RWPE2 (cell line): ENCODE data around the gene NFE2.
A peak's percentile ranks its signal among the peaks of the same experiment; 100 is the strongest.
"Not testable (repeated sequence)": the region's sequence is repeated elsewhere in the genome, so short reads cannot be mapped to it uniquely, and the experiment has no call there.

Experiments
- ATAC-seq: fragments of 200-7000 bp; cut with Tn5 transposase; 3 replicates; pipeline ENCODE4 v1.9.1; 2021; ENCODE audit warnings: low read depth
- DNase-seq: peaks from one replicate; pipeline ENCODE4 v3.0.0-alpha.2; 2020; ENCODE audit warnings: low spot score
- H3K27ac ChIP-seq: fragments of 450-650 bp; 2 replicates; pipeline ENCODE4 v1.5.1; 2017; ENCODE audit warnings: mild to moderate bottlenecking; ENCODE audit not compliant: poor library complexity, severe bottlenecking
- H3K27me3 ChIP-seq: fragments of 250-450 bp; sonication (Bioruptor Pico); 2 replicates; pipeline ENCODE4 v1.5.1; 2021; ENCODE audit warnings: mild to moderate bottlenecking, moderate library complexity; ENCODE audit not compliant: insufficient read depth, poor library complexity, severe bottlenecking
- H3K36me3 ChIP-seq: fragments of 250-450 bp; sonication (Bioruptor Pico); 2 replicates; pipeline ENCODE4 v1.5.1; 2020; ENCODE audit warnings: low read depth, mild to moderate bottlenecking, moderate library complexity
- H3K4me1 ChIP-seq: fragments of 250-450 bp; sonication (Bioruptor Pico); 2 replicates; pipeline ENCODE4 v1.5.1; 2021; ENCODE audit warnings: mild to moderate bottlenecking, moderate library complexity; ENCODE audit not compliant: insufficient read depth, poor library complexity, severe bottlenecking
- H3K4me3 ChIP-seq: fragments of 250-450 bp; sonication (Bioruptor Pico); 2 replicates; pipeline ENCODE4 v1.5.1; 2021; ENCODE audit warnings: mild to moderate bottlenecking, moderate library complexity; ENCODE audit not compliant: severe bottlenecking
- H3K9me3 ChIP-seq: fragments of 250-450 bp; sonication (Bioruptor Pico); 2 replicates; pipeline ENCODE4 v1.5.1; 2021; ENCODE audit warnings: mild to moderate bottlenecking, moderate library complexity; ENCODE audit not compliant: severe bottlenecking
- TF ChIP-seq, protein P1 (sequence below): fragments of 450-650 bp; IDR thresholded peaks from one replicate; pipeline ENCODE4 v1.5.1; 2017; ENCODE audit warnings: mild to moderate bottlenecking, moderate library complexity; ENCODE audit not compliant: poor library complexity, severe bottlenecking

NFE2 gene

DNA sequence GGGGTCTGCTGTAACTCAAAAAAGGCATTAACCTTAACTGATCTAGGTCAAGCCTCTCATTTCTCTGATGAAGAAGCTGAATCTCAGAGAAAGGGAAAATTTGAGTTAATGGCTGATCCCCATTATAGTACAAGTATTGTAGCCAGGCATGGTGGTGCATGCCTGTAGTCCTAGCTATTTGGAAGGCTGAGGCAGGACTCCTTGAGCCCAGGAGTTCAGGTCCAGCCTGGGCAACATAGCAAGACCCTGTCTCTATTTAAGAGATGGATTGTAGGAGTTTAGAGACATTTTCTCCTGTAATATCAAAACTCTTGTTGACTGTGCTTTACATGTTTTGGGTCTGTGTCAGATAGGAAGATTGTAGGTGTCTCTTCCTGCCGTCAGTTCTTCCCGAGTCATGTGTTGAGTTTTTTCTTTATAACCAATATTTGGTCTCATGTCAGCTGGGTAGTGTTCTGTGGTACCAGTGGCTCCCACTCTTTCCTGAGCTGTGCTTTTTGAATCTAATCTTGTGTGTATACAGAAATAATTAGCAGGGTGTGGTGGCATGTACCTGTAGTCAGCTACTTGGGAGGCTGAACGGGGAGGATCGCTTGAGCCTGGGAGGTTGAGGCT lies 32.7 kb upstream of the NFE2 start:
- Histone ChIP-seq H3K9me3 (no peaks in the 10 kb centered on the region), H3K27ac (no peak overlapping the region), H3K4me1 (peaks cover 28% of the 10 kb centered on the region), H3K27me3 (no peaks in the 10 kb centered on the region), H3K36me3 (peaks cover 61% of the 10 kb centered on the region), H3K4me3 (no peak overlapping the region)
- TF ChIP-seq, protein P1, sequence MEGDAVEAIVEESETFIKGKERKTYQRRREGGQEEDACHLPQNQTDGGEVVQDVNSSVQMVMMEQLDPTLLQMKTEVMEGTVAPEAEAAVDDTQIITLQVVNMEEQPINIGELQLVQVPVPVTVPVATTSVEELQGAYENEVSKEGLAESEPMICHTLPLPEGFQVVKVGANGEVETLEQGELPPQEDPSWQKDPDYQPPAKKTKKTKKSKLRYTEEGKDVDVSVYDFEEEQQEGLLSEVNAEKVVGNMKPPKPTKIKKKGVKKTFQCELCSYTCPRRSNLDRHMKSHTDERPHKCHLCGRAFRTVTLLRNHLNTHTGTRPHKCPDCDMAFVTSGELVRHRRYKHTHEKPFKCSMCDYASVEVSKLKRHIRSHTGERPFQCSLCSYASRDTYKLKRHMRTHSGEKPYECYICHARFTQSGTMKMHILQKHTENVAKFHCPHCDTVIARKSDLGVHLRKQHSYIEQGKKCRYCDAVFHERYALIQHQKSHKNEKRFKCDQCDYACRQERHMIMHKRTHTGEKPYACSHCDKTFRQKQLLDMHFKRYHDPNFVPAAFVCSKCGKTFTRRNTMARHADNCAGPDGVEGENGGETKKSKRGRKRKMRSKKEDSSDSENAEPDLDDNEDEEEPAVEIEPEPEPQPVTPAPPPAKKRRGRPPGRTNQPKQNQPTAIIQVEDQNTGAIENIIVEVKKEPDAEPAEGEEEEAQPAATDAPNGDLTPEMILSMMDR = no peak
- no peak for ATAC-seq
- DNase-seq = no peak

DNA sequence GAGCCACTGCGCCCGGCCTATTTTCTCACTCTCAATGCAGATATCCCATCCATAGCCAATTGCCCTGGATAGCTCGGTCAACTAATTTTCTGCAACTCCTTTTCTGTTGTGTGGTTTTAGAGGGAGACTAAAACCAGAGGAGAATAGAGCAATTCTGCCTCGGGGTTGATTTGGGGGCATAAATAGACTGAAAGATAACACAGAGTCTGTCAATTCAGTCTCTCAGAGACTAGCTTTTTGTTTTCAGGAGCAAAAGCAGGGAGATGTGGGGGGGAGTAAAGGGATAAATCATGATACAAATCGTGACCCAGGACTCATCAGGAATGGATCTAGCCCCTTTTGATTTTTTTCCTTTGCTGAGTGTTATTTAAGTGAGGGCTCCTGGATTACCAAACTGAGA lies 30.6 kb upstream of the NFE2 start:
- Histone ChIP-seq H3K27ac (peak overlapping the region; percentile 58), H3K36me3 (peaks cover 55% of the 10 kb centered on the region), H3K27me3 (no peaks in the 10 kb centered on the region), H3K4me1 (peaks cover 43% of the 10 kb centered on the region), H3K4me3 (no peak overlapping the region), H3K9me3 (no peaks in the 10 kb centered on the region)
- no peak for ATAC-seq
- TF ChIP-seq, protein P1 = no peak
- no peak for DNase-seq

DNA sequence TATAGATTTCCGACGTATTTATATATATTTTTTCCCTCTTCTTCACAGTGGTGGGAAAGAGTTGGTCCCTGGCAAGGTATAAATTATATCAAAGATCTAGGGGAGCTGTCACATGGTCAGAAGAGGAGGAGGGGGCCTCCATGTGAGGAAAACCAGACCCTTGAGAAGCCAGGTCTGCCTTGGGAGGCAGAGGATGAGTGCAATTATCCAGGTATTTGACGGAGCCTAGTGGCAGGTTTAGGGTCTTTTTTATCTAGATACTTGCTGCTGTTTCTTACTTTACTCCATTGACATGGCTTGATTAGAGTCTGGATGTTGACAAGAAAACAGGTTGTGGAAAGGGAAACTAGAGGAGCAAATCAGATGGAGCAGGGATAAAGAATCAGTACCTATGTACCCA lies 29.6 kb upstream of the NFE2 start:
- Histone ChIP-seq H3K4me3 (no peak overlapping the region), H3K27me3 (no peaks in the 10 kb centered on the region), H3K9me3 (no peaks in the 10 kb centered on the region), H3K36me3 (peaks cover 51% of the 10 kb centered on the region), H3K4me1 (peaks cover 48% of the 10 kb centered on the region), H3K27ac (peak overlapping the region; percentile 58)
- TF ChIP-seq, protein P1 = no peak
- DNase-seq (no peak), ATAC-seq (no peak)

DNA sequence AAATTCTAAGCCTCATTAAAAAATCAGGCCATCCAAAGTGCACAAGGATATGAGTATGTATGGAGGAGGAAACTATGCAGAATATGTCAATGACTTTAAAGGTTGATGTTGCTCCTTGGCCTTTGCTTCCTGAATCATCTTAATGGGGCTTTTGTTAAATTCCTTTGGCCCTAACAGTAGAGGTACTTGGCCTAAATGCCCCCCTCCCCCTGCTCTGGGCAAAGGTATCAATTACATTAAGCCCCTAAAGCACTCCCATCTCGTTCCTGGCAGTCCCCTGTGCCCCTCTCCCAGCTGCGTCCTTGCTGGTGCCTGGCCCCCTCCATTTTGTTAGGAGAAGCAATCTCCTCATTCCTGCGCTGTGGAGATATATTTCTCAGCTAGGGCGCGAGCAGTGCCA lies 28.9 kb upstream of the NFE2 start:
- Histone ChIP-seq H3K4me1 (peaks cover 48% of the 10 kb centered on the region), H3K36me3 (peaks cover 48% of the 10 kb centered on the region), H3K9me3 (no peaks in the 10 kb centered on the region), H3K27me3 (no peaks in the 10 kb centered on the region), H3K4me3 (no peak overlapping the region), H3K27ac (peak overlapping the region; percentile 58)
- ATAC-seq = no peak
- DNase-seq = no peak
- TF ChIP-seq, protein P1 = no peak

DNA sequence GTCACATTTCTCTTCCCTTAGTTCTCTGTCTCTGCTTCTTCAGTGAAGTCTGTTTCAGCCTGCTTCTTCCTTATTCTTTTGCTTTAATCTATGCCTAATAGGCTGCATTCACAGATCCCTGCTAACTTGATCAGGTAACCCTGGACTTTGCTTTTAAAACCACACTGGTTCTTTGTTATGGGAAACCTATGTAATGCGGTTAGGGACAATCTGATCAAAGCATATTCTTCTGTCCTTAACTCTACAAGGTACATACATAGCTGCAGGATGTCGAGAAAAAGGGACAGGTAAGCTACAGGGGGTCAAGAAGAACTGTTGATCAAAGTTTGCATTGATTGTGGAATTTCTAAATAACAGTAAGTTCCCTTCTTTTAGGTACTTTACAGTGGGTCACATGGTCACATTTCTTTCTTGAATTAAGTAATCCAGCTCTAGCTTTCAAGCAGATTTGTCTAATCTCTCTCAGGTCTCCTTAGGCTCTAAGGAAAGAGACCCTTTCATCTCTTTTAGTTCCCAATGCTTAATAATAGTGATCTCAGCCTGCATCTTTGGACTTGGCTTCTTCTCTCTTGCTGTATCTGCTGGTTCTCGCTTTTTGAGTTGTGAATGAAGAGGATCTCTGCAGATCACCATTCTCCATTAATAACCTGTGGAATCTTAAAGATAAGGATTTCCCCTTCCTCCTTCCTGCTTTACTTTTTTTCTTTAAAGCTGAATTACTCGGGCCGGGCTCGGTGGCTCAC lies 28.0 kb upstream of the NFE2 start:
- Histone ChIP-seq H3K27ac (peak overlapping the region; percentile 58), H3K4me1 (peaks cover 51% of the 10 kb centered on the region), H3K4me3 (no peak overlapping the region), H3K27me3 (no peaks in the 10 kb centered on the region), H3K9me3 (no peaks in the 10 kb centered on the region), H3K36me3 (peaks cover 46% of the 10 kb centered on the region)
- ATAC-seq (no peak), DNase-seq (no peak)
- TF ChIP-seq, protein P1 = no peak

DNA sequence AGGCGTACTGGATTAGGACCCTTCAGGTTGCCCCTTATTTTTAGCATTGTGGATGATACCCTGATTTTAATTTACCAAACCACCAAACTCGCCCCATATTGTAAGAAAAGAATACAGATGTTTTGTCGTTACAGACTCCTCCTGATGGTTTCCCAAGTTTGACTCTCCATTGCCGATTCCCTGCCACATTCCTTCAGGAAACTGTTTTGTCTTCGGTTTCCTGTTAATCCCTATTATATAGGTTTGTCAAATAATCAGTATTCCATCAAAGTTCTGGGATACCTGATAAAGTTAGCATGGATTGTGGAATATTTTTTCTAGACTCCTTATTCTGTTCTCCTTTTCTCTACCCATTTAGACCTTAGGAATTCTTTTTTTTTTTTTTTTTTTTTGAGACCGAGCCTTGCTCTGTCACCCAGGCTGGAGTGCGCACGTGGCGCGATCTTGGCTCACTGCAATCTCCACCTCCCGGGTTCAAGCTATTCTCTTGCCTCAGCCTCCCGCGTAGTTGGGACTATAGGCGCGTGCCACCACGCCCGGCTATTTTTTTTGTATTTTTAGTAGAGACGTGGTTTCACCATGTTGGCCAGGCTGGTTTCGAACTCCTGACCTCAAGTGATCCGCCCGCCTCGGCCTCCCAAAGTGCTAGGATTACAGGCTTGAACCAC lies 24.8 kb upstream of the NFE2 start:
- Histone ChIP-seq H3K4me3 (peak overlapping the region; percentile 70), H3K36me3 (peaks cover 26% of the 10 kb centered on the region), H3K27ac (peak overlapping the region; percentile 58), H3K4me1 (peaks cover 44% of the 10 kb centered on the region)
- DNase-seq, ATAC-seq, H3K9me3 ChIP-seq, H3K27me3 ChIP-seq: not testable (repeated sequence)
